ENCODE results near the gene TOPAZ1.
"Not testable (repeated sequence)": the region's sequence is repeated elsewhere in the genome, so short reads cannot be mapped to it uniquely, and the experiment has no call there.

The TOPAZ1 gene

DNA sequence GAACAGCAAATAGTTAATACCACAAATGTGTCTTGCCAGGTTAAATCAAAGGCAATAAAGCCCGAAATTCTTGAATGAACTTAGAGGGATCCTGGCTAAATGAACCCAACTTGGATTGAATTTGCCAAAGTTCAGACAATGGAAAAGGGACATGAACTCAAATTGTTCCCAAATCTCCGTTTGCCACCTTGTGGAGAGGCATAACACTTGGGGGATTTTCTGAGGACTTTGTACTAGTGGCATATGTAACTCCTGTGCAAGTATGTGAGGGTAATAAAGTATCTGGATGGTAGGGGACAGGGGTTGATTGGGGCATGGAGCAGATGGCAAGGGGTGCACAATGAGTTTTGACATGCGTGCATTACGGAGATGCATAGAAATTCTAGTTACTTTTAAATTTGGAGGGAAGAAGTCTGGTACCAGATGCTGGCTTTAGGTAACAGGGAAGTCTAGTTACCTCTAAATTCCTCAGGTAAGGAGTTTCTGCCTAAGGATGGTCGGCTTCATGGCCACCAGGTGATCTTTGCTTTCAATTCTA is 95.6 kb downstream of the TOPAZ1 start:
- DNase-seq: no peak

DNA sequence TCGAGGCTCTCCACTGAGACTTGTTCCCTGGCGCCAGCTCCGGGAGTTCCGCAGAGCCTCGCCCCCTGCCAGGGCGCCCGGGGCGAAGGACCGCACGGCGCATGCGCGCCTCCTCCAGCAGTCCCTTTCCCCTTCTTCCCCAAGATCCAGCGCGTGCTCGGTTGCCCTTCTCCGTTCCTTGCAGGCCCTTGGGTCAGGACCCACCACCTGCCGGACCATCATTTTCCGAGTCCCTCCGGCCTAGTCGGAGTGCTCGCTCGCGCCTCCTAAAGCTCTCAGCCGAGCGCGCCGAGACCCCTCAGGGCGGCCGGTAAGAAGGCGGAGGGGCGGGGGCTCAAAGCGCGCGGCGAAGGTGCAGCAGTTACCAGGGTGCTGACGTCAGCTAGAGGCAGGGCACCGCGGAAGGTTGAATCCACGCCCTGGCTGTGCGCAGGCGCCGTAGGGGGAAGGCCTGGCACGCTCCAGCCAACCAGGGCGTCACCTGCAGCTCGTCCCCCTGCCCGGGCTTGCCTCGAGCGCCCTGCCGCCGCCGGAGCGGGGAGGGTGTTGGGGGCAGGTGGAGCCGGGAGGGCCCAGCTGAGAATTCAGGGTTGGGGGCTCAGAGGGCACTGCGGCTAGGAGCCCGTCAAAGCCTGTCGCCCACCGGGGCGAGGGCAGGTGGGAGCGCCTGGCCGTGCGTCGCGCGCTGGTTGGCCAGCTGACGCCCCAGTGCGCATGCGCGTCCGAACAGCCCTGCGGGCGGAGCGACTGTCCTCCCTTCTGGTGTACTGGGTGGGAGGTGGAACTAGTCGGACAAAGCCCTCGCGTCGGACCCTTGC is 96.5 kb downstream of the TOPAZ1 start, which contains the start of gene TCAIM:
Gene TCAIM, plus strand, starts transcription at position 757 of the 818 bp plus-strand sequence. CDS start 16,017 bp downstream, outside the sequence.
- DNase-seq: peak; percentile 98

- DNase-seq: no peak
Observed at GRCh38 chr3:44338828-44339127, 97.1 kb downstream of the TOPAZ1 start.

DNA sequence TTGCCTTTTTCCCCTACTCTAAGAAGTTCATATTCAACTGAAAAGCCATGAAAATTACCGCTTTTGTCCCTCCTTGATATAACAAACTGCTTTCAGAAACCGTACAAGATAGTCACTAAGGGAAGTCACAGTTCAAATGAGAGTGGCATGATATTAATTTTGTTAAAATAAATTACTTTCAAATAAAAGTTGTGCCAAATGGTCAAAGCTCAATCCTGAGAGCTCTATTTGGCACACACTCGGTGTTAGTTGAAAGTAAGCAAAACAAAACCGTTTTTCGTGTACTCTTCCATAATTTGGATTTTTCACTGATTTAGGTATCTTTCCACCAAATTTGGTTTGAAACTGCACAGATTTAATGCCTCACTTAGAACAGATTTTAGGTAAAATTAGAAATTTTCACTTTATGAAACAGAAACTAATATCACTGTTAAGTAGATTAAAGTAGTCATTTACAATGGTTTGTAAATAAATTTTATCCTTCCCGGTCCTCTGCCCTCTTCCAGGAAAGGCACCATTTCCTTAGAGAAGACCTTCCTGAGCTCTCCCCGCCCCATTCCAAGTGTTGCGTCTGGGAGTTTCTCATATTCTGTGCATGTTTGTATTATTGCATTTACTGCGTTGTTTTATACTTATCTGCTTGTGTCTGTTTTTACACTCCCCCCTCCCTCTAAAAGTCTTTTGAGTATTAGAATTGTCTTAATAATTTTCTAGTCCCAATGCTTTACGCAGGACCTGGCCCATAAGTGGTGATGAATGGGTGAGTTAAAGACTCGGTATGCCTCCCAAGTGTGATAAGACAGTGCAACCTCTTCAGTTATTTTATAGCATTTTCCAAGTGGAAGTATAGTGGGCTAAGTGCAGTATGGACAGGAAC is 97.7 kb downstream of the TOPAZ1 start:
- DNase-seq: no peak

GRCh38 chr3:44340058-44340395 is 98.3 kb downstream of the TOPAZ1 start:
- no peak for DNase-seq

DNA sequence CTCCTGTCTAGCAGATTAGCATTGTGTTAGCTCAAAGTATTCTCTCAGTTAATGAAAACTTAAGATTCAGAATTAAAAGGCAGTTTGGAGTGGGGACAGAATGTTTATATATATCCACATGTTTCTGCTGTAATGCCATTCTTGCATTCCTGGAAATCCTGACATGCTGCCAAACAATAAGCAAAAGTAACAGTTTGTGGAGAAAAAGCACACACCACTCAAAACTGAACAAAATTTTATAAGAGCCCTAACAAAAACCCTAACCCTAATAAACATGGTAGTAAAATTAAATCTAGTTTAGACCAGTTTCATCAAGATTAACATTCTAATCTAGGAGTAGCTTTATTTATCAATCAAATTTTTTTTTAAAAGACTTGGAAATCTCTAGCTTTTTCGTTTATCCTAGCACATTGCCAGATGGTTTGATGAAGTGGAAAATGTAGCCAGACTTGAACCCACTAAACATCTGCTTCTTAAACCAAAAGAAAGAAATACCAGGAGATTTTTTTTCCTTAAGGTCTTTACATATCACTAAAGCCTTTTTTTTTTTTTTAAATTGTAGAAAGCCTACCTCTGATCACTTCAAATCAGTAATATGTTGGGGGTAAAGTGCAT is 100.6 kb downstream of the TOPAZ1 start:
- no peak for DNase-seq

- DNase-seq: no peak
Observed at GRCh38 chr3:44343421-44343820, 101.7 kb downstream of the TOPAZ1 start.

DNA sequence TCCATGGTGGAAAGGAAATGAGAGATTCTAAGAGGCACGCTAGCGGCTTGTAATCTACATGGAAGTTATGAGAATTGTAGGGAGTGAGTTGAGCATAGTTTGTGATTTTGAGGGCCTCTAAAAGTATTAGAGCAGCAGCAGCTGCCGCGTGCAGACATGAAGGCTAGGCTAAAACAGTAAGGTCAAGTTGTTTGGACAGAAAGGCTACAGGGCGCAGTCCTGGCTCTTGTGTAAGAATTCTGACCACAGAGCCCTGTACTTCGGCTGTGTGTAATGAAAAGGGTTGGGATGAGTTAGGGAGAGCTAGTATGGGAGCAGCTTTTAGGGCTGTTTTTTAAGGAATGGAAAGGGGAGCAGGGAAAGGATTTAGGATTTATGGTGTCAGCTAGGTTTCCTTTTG is 104.9 kb downstream of the TOPAZ1 start:
- DNase-seq: not testable (repeated sequence)

DNA sequence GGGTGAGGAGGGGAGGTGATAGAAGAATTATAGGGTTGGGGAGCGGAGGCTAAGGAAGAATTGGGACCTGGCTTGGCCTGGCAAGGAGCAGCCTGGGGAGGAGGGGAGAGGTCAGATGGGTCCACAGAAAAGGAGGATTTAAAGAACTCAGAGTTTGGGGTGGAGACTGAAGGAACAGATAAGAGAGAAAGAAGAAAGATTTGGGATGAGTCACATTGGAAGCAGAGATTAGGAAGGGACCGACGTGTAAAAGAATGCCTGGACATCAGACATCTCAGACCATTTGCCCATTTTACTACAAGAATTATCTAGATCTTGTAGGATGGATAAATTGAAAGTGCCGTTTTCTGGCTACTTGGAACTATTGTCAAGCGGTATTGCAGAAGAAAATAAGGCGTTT is 107.3 kb downstream of the TOPAZ1 start:
- DNase-seq: no peak

- no peak for DNase-seq
Observed at GRCh38 chr3:44353355-44353924, 111.8 kb downstream of the TOPAZ1 start.

DNA sequence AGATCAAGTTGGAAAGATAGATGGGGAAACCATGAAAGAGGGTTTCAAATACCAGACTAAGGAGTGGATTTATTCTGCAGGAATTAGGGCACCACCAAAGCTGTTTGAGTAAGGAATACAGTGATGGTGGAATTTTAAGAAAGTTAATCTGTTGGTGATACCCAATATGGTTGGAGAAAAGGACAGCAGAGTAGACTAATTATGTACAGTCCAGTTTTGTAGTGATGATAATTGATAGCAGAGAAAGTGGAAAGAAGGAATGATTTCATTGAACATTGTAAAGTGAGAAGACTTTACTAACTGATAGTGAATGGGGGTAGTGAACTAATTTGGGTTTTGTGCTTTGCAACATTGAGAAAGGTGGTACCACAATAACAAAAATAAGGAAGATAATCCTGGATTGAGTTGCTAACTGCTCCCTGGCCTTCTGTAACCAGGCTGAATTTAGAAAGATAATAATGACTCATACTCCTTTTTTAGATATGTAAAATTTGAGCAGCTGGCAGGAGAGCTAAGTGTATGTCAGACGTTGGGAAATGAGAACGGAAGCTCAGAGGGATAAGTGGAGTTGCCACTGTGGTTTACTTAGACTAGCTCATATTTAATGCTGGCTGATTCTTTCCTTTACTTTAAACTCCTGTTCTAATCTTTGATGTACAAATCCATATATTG is 113.8 kb downstream of the TOPAZ1 start:
- DNase-seq: no peak

DNA sequence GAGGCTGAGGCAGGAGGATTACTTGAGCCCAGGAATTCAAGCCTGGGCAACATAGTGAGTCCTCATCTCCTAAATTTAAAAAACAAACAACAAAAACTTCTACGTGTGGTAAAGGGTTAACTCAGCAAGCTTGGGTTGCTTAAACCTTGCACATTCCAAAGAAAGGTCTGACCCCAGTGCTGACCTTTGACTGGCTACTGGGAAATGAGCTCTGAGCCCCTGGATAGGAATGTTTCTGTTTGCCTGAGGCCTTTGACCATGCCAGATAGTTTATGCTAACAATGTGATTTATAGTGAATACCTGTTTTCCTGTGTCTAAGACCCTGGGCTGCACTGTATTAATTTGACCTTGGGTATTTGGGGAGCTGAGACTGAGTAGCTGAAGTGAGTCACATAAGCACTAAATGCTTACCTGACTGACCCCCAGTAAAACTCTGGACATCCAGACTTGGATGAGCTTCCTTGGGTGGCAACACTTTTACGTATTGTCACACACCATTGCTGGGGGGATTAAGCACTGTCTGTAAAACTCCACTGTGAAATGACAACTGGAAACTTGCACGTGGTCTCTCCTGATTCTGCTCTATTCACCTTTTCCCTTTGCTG is 117.6 kb downstream of the TOPAZ1 start:
- no peak for DNase-seq

- no peak for DNase-seq
Observed at GRCh38 chr3:44363591-44363990, 121.9 kb downstream of the TOPAZ1 start.

GRCh38 chr3:44365952-44366351 is 124.3 kb downstream of the TOPAZ1 start:
- no peak for DNase-seq

GRCh38 chr3:44375450-44375849 is 133.8 kb downstream of the TOPAZ1 start:
- no peak for DNase-seq
